SK-N-MC (cell line): ENCODE data around the gene RGL1.
A peak's percentile ranks its signal among the peaks of the same experiment; 100 is the strongest.

Source experiments
- DNase-seq: peaks from one replicate; pipeline ENCODE4 v3.0.0-alpha.2; 2011; ENCODE audit warnings: low read depth, low spot score
- H3K27ac ChIP-seq: fragments of 200-600 bp; sonication (generic); 2 replicates; pipeline ENCODE4 v1.5.1; 2016; ENCODE audit warnings: mixed run types
- H3K36me3 ChIP-seq: fragments of 200-600 bp; sonication (generic); 2 replicates; pipeline ENCODE4 v1.6.1; 2017; ENCODE audit warnings: antibody characterized with exemption, low read length, mixed read lengths; ENCODE audit not compliant: insufficient read depth
- H3K4me3 ChIP-seq: fragments of 200-600 bp; sonication (generic); 2 replicates; pipeline ENCODE4 v1.5.1; 2016
- H3K9ac ChIP-seq: fragments of 200-600 bp; sonication (generic); 2 replicates; pipeline ENCODE4 v1.8.0; 2017; ENCODE audit warnings: mixed run types, mixed read lengths; ENCODE audit not compliant: insufficient read length
- H3K9me3 ChIP-seq: fragments of 200-600 bp; sonication (generic); 2 replicates; pipeline ENCODE4 v1.6.1; 2017; ENCODE audit warnings: low read depth, mild to moderate bottlenecking, antibody characterized with exemption, low read length, moderate library complexity, mixed read lengths
- EZH2 ChIP-seq: fragments of 200-600 bp; sonication (generic); IDR thresholded peaks from one replicate; pipeline ENCODE4 v1.6.1; 2017; ENCODE audit warnings: antibody characterized with exemption
- FOXP2 ChIP-seq: optimal IDR thresholded peaks from 2 replicates; pipeline ENCODE3; 2011; ENCODE audit warnings: mild to moderate bottlenecking, moderate library complexity; ENCODE audit not compliant: insufficient read depth; ENCODE audit errors: extremely low read length, control extremely low read depth
- POLR2AphosphoS5 ChIP-seq: IDR thresholded peaks from 2 replicates; pipeline ENCODE4 v1.6.1; 2012; ENCODE audit warnings: mild to moderate bottlenecking, low read depth, low read length, borderline replicate concordance

RGL1 gene

DNA sequence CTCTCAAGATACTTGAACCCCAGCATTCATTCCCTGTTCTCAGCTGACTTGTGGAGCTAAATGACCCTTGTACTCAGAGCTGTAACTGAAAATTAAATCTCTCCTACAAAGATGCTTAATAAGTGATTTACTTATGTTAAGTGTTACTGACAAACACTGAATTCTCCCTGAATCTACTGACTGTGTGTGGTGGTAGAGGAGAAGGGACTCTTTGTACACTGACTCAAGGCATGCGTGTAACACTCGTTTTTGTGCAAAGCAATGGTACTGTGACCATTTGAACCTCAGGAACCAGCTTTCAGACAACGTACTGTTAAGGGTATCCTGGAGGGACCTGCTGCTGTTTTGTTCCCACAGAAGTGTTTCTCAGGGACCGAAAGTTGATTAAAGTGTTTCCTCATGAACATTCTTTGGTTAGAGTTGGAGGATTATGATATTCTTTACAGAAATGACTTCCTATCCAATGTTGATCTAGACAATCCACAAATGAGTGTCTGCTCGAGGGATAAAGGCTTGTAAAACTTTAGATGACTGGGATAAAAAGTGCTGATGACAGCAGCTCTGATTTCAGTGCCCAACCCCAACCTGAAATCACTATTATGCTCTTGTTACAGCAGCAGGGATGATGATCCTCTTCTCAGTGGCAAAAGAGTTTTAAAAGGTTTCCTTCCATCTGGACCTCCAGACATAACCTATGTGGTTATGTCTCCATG, 12.8 kb downstream of the RGL1 start:
- Histone ChIP-seq H3K27ac (peak overlapping the region; percentile 14; the same call in 1 of the 2 replicates), H3K9ac (no peak overlapping the region), H3K9me3 (no peaks in the 10 kb centered on the region), H3K4me3 (peak overlapping the region; percentile 61), H3K36me3 (peaks cover 3% of the 10 kb centered on the region; the same call in 1 of the 2 replicates)
- DNase-seq, result no peak
- peak; percentile 64; the same call in 1 of the 2 replicates for TF ChIP-seq POLR2AphosphoS5
- TF ChIP-seq FOXP2, result no peak

DNA sequence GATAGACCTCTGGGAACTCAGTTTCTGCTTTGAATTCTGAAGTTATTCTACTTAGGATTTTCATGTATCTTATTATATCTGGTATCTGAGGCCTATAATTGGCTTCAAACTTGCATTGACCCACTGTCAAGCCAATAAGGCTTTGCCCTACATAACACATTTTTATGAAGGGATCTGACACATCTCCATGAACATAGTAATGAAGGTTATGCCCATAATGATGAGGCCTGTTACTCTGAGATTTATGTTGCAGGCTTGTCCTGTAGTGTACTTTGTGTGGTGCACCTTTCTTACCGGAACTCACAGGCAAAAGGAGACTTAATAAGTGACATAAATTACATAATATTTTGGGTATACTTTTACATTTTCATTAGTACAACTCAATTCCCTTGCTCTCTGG, 14.1 kb downstream of the RGL1 start:
- no peak for DNase-seq

DNA sequence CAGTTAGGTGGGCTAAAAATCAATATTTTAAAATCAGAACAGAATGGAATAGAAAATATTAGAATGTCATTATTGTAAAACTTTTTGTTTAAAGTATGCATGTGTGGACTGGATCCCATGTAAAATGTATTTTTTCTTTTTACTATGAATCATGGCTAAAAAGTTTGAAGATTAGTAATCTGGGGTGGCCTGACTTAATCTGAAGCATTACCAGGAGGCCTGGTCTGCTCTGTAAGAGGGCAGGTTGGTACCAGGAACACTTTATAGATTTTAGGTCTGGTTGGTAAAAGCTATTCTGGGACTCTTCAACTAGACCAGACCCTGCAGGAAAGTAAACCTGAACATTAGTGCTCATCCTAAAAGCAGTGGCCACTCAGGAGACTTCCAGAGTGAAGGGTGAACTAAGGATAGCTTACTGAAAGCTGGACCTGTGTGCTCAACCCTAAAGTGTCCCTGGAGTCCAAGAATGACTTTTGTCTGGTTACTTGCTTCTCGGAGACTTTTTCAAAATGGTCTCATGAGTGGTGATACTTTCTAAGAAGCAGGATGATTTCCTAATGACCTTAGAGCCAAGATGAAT, 16.5 kb downstream of the RGL1 start:
- no peak for DNase-seq
- Histone ChIP-seq H3K9ac (no peak overlapping the region), H3K27ac (peak overlapping the region; percentile 7; the same call in 1 of the 2 replicates), H3K4me3 (no peak overlapping the region), H3K9me3 (no peaks in the 10 kb centered on the region), H3K36me3 (peaks cover 9% of the 10 kb centered on the region)
- no peak for TF ChIP-seq POLR2AphosphoS5
- no peak for TF ChIP-seq EZH2
- TF ChIP-seq FOXP2, result no peak

More for the DNA sequence above, 14.1 kb downstream of the RGL1 start:
- H3K27ac ChIP-seq, result no peak overlapping the region
- no peaks in the 10 kb centered on the region for H3K9me3 ChIP-seq
- TF ChIP-seq POLR2AphosphoS5, result no peak
- no peak for TF ChIP-seq EZH2
- no peak for TF ChIP-seq FOXP2
- no peaks in the 10 kb centered on the region; the same call in 1 of the 2 replicates for H3K36me3 ChIP-seq
- no peak overlapping the region for H3K4me3 ChIP-seq
- no peak overlapping the region for H3K9ac ChIP-seq

DNA sequence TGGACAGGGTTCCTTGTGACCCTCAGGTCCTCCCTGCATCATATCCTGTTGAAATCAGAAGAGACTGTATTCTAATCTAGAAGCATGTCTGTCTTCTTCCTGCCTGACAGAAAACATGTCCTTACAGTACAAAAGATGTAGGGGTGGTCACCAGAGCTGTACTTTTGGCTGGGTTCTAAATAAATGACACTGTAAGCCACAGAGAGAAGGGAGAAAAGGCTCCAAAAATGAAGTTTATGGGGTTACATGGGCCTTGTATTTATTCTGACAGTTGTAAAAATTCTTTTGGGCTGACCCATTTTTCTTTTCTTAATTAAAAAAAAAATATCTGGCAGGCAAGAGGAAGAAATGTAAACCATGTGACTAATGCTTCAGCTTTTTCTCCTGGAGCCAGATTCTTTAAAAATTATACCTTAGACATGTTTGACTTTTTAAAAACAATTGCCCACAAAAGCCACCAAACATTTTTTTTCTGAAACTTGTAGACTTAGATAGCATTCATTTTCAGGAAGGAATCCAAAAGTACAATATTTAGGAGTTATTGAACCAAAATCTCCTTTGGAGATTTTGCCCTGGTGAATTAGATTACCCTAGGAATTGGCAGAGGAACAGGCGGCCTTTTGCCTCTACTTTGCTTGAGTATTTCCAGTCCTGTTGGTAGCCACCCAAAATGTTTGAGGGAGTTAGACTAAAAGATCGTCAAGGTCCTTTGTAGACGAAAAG, 17.1 kb downstream of the RGL1 start:
- peak overlapping the region; percentile 7; the same call in 1 of the 2 replicates for H3K27ac ChIP-seq
- H3K9ac ChIP-seq, result no peak overlapping the region
- H3K36me3 ChIP-seq, result peaks cover 11% of the 10 kb centered on the region

DNA sequence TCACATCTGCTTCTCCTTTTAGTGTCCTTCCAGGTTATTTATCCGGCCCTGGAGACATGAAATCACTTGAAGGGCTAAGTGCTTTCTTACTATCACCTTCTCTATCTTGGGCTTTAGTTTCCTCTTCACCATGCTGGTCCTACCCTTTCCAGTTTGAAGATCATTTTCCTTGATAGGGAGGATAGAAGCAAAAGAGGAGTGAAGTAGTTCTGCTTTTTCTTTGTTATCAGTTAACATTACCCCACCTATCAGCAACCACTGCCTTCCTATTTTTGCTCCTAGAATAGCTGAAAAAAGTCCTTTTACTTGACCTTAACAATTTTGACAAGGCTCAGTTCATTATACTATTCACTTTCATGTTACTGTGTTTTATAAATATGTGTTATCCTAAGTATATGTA, 19.4 kb downstream of the RGL1 start:
- no peaks in the 10 kb centered on the region for H3K9me3 ChIP-seq
- H3K4me3 ChIP-seq, result no peak overlapping the region
- H3K9ac ChIP-seq, result no peak overlapping the region
- no peak for TF ChIP-seq FOXP2
- no peak for TF ChIP-seq POLR2AphosphoS5
- DNase-seq, result no peak
- H3K36me3 ChIP-seq, result peaks cover 11% of the 10 kb centered on the region
- no peak overlapping the region for H3K27ac ChIP-seq

More for the DNA sequence above, 17.1 kb downstream of the RGL1 start:
- no peak for DNase-seq
- TF ChIP-seq FOXP2 (no peak), EZH2 (no peak), POLR2AphosphoS5 (no peak)
- no peak overlapping the region for H3K4me3 ChIP-seq
- H3K9me3 ChIP-seq, result no peaks in the 10 kb centered on the region

DNA sequence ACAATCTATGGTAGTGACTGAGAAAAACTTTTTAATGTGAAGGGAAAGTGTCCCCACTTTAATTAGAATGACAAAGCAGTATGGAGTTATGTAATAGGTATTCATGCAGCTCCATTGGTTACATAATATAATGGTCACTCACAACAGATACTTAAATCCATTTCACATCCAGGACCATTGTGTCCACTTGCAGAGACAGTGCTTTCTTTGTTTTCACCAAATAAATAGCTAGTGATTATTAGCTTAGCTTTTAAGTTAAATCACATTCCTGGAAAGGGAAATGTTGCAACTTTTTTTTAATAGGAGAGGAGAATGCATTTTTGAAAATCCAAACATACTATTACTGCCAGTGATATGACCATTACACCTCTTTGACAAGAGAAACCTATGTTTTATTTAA, 22.9 kb downstream of the RGL1 start:
- H3K27ac ChIP-seq, result no peak overlapping the region
- no peak overlapping the region for H3K9ac ChIP-seq
- DNase-seq, result no peak
- no peaks in the 10 kb centered on the region for H3K9me3 ChIP-seq
- H3K4me3 ChIP-seq, result no peak overlapping the region
- H3K36me3 ChIP-seq, result peaks cover 11% of the 10 kb centered on the region
- TF ChIP-seq POLR2AphosphoS5 (no peak), EZH2 (no peak), FOXP2 (no peak)

DNA sequence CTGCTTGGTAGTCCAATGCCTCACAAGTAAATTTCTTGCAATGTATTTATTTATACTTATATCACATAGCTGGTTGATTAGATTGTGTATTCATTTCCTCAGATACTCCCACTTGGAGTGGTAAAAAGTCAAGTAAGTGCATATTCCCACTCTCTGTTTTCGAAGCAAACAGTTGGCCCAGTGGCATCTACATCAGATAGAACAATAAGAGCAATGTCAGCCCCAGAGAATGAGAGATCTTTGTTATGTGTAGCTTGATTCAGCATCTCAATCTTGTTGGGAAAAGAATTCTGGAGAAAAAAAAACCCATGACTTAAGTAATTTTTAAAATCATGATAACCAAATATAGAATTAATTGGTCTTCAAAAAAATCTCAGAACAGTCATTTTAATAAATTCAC, 25.5 kb downstream of the RGL1 start:
- TF ChIP-seq FOXP2, result no peak
- no peak for TF ChIP-seq EZH2
- no peak for TF ChIP-seq POLR2AphosphoS5
- no peak for DNase-seq
- peak overlapping the region; percentile 89 for H3K27ac ChIP-seq
- peaks cover 17% of the 10 kb centered on the region for H3K36me3 ChIP-seq
- H3K4me3 ChIP-seq, result peak overlapping the region; percentile 39; the same call in 1 of the 2 replicates
- no peaks in the 10 kb centered on the region for H3K9me3 ChIP-seq
- no peak overlapping the region for H3K9ac ChIP-seq

DNA sequence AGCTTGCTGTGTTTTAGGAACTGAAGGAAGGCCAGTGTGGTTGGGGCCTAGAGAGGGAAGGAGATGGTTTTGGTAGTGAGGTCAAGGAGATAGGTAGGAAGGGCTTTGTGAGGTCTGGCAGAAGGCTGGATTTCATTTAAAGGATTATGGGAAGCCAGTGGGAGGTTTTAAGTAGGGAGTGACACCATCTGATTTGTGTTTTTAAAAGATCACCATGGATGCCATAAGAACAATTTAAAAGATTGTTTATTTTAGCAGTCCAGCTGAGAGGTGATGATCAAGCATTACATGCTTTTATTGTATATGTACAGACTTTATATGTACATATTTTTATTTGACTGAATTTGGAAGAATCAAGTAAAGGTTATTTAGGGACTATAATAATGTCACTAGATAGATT, 26.4 kb downstream of the RGL1 start:
- TF ChIP-seq EZH2, result no peak
- TF ChIP-seq FOXP2, result no peak
- TF ChIP-seq POLR2AphosphoS5, result no peak
- no peaks in the 10 kb centered on the region for H3K9me3 ChIP-seq
- H3K4me3 ChIP-seq, result peak overlapping the region; percentile 39
- DNase-seq, result no peak
- peaks cover 12% of the 10 kb centered on the region for H3K36me3 ChIP-seq
- H3K9ac ChIP-seq, result peak overlapping the region; percentile 9
- H3K27ac ChIP-seq, result peak overlapping the region; percentile 89
